ENCODE results near the gene PCDHB9.
"Not testable (repeated sequence)": the region's sequence is repeated elsewhere in the genome, so short reads cannot be mapped to it uniquely, and the experiment has no call there.

PCDHB9 gene

DNA sequence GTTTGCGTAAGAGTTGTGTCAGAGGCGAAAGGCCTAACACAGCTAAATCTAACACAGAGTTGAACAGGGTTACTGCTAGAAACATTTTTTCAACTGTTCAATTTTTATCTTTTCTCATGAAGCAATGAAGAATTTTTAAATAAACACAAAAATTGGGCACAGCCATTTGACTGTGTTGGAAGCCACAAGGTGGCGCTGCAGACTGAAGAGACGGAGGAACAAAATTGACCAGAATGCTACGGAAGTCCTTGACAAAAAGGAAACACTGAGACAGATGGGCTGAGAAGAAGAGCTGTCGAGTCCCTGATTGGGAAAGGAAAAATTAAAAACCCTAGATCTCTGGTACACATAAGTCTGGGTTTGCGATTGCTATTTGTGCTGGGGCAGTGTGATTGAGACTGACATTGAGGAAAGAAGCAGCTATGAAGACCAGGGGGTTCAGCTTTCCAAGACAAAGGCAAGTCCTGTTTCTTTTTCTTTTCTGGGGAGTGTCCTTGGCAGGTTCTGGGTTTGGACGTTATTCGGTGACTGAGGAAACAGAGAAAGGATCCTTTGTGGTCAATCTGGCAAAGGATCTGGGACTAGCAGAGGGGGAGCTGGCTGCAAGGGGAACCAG lies at the start of gene PCDHB9:
Gene PCDHB9, plus strand, starts transcription at position 265 of the 616 bp plus-strand sequence. Its CDS starts 158 bp downstream, at position 423.
- in situ Hi-C loops (cut with MboI; ENCODE audit: low sequenced_read_pairs): no loop called here

DNA sequence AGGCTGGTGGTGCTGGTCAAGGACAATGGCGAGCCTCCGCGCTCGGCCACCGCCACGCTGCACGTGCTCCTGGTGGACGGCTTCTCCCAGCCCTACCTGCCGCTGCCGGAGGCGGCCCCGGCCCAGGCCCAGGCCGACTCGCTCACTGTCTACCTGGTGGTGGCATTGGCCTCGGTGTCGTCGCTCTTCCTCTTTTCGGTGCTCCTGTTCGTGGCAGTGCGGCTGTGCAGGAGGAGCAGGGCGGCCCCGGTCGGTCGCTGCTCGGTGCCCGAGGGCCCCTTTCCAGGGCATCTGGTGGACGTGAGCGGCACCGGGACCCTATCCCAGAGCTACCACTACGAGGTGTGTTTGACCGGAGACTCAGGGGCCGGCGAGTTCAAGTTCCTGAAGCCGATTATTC lies 49.6 kb upstream of the PCDHB9 start:
- in situ Hi-C loops (cut with MboI; ENCODE audit: low sequenced_read_pairs): not testable (repeated sequence)

DNA sequence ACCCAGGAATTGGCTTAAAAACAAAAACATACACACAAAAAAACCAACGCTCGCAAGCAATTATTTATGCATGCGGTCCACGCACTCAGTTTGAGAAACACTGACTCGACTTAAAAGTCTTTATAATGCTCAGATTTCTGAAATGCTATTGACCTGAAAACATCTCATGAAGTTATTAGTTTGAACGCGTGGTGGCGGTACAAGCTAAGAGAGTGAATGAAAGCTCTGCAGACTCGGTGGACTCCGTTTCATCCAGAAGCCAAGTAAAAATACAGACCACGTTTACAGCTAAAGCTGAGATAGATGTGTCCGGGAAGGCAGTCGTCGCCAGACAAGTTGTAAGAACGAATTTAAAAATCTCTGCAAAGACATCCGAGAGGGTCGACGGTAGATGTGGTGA lies 37.1 kb upstream of the PCDHB9 start, which contains the start of gene PCDHB6:
Gene PCDHB6, plus strand, starts transcription at position 246 of the 400 bp plus-strand sequence. CDS start 201 bp downstream, outside the sequence.
- in situ Hi-C loops (cut with MboI; ENCODE audit: low sequenced_read_pairs): no loop called here

GRCh38 chr5:141150224-141150992 lies 36.6 kb upstream of the PCDHB9 start:
- in situ Hi-C loops (cut with MboI; ENCODE audit: low sequenced_read_pairs): no loop called here

- in situ Hi-C loops (cut with MboI; ENCODE audit: low sequenced_read_pairs): no loop called here
Measured at GRCh38 chr5:141150993-141151325, 36.0 kb upstream of the PCDHB9 start.

GRCh38 chr5:141151632-141152031 lies 35.3 kb upstream of the PCDHB9 start:
- in situ Hi-C loops (cut with MboI; ENCODE audit: low sequenced_read_pairs): not testable (repeated sequence)

DNA sequence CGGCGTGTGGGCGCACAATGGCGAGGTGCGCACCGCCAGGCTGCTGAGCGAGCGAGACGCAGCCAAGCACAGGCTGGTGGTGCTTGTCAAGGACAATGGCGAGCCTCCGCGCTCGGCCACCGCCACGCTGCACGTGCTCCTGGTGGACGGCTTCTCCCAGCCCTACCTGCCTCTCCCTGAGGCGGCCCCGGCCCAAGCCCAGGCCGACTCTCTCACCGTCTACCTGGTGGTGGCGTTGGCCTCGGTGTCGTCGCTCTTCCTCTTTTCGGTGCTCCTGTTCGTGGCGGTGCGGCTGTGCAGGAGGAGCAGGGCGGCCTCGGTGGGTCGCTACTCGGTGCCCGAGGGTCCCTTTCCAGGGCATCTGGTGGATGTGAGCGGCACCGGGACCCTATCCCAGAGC lies 34.9 kb upstream of the PCDHB9 start:
- in situ Hi-C loops (cut with MboI; ENCODE audit: low sequenced_read_pairs): not testable (repeated sequence)

DNA sequence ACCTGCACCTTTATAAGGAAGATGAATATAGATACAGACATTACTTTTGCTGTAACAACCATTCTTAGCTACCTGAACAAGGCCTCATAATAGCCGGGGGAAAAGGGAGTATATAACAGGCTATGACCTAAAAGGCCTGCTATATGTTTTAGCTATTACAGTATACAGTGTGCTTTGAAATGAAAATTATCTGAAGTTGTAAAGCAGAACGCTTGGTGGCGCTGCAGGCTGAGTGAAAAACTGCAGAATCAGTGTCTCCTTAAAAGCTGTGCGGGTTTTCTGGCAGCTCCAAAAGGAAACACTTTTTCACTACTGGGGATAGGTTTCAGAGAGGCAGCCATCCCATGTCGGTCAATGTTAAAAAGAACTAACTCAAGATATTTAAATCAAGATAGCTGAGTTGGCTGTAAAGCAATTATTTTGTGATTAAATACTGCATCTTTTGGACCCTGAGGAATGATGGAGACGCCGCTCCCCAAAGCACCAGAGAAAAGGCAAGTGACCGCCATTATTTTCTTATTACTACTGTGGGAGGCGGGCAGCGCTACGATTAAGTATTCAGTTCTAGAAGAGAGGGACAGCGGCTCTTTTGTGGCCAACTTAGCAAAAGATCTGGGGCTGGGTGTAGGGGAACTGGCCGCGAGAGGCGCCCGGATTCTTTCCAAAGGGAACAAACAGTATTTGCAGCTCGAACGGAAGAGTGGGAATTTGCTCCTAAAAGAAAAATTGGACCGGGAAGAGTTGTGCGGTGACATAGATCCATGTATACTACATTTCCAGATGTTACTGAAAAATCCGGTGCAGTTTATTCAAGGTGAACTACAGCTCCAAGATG lies 31.2 kb upstream of the PCDHB9 start:
- in situ Hi-C loops (cut with MboI; ENCODE audit: low sequenced_read_pairs): no loop called here

GRCh38 chr5:141157356-141157755 lies 29.6 kb upstream of the PCDHB9 start:
- in situ Hi-C loops (cut with MboI; ENCODE audit: low sequenced_read_pairs): not testable (repeated sequence)

- in situ Hi-C loops (cut with MboI; ENCODE audit: low sequenced_read_pairs): not testable (repeated sequence)
Measured at GRCh38 chr5:141157901-141158300, 29.1 kb upstream of the PCDHB9 start.

DNA sequence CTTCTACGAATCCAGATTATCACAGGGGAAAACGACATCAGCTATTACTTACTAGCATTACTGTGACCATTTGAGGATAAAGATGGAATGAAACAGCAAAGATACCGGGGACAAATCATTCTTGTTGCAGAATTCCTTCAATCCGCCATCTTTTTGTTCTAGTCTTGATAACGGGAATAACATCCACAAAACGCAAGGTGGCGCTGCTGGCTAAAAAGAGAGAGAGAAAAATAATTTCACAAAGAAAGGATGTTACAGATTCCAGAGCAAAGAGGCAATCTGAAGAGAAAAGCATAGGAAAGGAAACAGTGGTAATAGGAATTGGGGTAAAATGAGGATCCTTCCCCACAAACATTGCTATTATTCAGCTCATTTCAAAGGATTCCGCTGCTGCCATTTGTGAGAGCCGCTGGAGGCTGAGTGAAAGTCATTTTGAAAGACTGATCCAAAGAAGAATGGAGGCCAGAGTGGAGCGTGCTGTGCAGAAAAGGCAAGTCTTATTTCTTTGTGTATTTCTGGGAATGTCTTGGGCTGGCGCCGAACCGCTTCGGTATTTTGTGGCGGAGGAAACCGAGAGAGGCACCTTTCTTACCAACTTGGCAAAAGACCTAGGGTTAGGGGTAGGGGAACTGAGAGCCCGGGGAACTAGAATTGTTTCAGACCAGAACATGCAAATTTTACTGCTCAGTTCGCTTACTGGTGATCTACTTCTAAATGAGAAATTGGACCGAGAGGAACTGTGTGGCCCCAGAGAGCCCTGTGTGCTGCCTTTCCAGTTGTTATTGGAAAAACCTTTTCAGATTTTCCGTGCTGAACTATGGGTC lies 14.4 kb upstream of the PCDHB9 start, which contains the start of gene PCDHB7:
Gene PCDHB7, plus strand, starts transcription at position 264 of the 824 bp plus-strand sequence. Its CDS starts 192 bp downstream, at position 456.
- in situ Hi-C loops (cut with MboI; ENCODE audit: low sequenced_read_pairs): no loop called here

GRCh38 chr5:141174291-141175104 lies 12.5 kb upstream of the PCDHB9 start:
- in situ Hi-C loops (cut with MboI; ENCODE audit: low sequenced_read_pairs): not testable (repeated sequence)

DNA sequence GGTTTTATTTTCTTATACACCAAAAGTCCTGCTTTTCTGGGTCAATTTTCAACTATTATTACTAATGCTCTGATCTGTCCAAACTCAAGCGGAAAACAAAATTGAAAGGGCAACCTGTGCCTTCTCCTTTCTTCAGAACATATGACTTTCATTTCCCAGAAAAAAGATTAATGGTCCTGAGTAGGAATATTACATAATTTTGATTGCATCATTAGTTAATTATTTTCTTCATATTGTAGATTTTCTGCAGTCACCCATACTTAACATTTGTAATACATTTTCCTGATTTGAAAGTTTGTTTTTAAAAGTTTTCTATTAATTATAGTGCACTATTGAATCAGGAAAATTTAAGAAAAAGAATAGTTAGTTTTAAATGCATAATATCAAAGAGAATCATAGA lies 11.0 kb upstream of the PCDHB9 start:
- in situ Hi-C loops (cut with MboI; ENCODE audit: low sequenced_read_pairs): no loop called here

DNA sequence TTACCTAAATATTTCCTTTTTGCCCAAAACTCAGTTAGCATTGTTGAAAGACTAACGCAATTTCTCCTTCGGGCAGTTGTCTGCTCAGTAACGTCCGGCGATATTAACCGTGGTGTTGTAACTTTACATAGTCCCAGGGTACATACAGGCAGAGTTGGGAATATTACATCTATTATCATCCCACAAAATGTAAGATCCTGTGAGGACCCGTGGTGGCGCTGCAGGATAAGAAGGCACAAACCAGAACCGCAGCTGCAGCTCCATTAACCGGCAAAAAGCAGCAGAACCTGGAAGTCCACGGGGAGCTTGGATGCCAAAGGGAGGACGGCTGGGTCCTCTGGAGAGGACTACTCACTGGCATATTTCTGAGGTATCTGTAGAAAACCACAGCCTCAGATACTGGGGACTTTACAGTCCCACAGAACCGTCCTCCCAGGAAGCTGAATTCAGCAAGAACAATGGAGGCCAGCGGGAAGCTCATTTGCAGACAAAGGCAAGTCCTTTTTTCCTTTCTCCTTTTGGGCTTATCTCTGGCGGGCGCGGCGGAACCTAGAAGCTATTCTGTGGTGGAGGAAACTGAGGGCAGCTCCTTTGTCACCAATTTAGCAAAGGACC lies 9.3 kb upstream of the PCDHB9 start, which contains the start of gene PCDHB8:
Gene PCDHB8, plus strand, starts transcription at position 214 of the 615 bp plus-strand sequence. Its CDS starts 245 bp downstream, at position 459.
- in situ Hi-C loops (cut with MboI; ENCODE audit: low sequenced_read_pairs): not testable (repeated sequence)

DNA sequence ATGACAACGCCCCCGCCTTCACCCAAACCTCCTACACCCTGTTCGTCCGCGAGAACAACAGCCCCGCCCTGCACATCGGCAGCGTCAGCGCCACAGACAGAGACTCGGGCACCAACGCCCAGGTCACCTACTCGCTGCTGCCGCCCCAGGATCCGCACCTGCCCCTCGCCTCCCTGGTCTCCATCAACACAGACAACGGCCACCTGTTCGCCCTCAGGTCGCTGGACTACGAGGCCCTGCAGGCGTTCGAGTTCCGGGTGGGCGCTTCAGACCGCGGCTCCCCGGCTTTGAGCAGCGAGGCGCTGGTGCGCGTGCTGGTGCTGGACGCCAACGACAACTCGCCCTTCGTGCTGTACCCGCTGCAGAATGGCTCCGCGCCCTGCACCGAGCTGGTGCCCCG lies 7.6 kb upstream of the PCDHB9 start:
- in situ Hi-C loops (cut with MboI; ENCODE audit: low sequenced_read_pairs): not testable (repeated sequence)

- in situ Hi-C loops (cut with MboI; ENCODE audit: low sequenced_read_pairs): not testable (repeated sequence)
Measured at GRCh38 chr5:141179876-141180275, 7.1 kb upstream of the PCDHB9 start.

DNA sequence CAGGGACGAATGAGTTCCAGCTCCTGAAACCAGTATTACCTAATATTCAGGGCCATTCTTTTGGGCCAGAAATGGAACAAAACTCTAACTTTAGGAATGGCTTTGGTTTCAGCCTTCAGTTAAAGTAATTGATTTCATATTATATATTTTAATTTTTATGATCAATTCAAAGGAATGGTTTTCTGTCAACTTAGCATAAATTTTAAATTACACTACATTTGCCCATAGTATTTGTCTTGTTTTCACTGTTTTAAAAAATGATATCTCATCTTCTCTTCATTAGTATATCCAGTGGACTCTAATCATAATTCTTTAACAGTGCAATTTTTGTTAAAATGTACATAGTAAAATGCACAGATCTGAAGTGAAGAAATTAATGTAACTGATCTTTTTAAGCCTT lies 6.6 kb upstream of the PCDHB9 start:
- in situ Hi-C loops (cut with MboI; ENCODE audit: low sequenced_read_pairs): no loop called here

- in situ Hi-C loops (cut with MboI; ENCODE audit: low sequenced_read_pairs): no loop called here
Measured at GRCh38 chr5:141182248-141182647, 4.7 kb upstream of the PCDHB9 start, which contains the start of gene PCDHB16. PCDHB16 (plus strand) TSS chr5:141182387; CDS start chr5:141182560, 173 bp downstream.

Data from HL-60/S4 treated with phorbol 12-myristate 13-acetate at 8.2 ng/mL for 4 days and 3 days (cell line).